Gastroesophageal sphincter (tissue), 4 donors: ENCODE measurements around the gene TAS2R42. TPM values are rescaled to one million over a fixed set of nuclear protein-coding genes. Genes with fewer than 3 reads are reported as not detected.

Experiments
- ATAC-seq: fragments of 150-250 bp; one replicate; pipeline ENCODE4 v1.9.1; 2016; ENCODE audit warnings: mild to moderate bottlenecking, moderate library complexity
- H3K27ac ChIP-seq, 4 donors: fragments of 200-600 bp; sonication (generic) in 3 of 4; 1 replicate in 3 of 4; 2 replicates in 1 of 4; pipeline ENCODE4 v1.5.1; 2016 to 2019
- H3K27me3 ChIP-seq: fragments of 200-600 bp; sonication (generic); one replicate; pipeline ENCODE4 v1.5.1; 2019
- H3K36me3 ChIP-seq, 2 donors: fragments of 200-600 bp; sonication (generic); one replicate each; pipeline ENCODE4 v1.5.1; 2019; ENCODE audit warnings: control low read depth in 1 of 2
- H3K4me1 ChIP-seq, 3 donors: fragments of 200-600 bp; sonication (generic); 1 replicate in 2 of 3; 2 replicates in 1 of 3; pipeline ENCODE4 v1.5.1; 2016 to 2019; ENCODE audit warnings: control low read depth in 2 of 3
- H3K4me3 ChIP-seq, 2 donors: fragments of 200-600 bp; sonication (generic); one replicate each; pipeline ENCODE4 v1.5.1; 2019; ENCODE audit warnings: mild to moderate bottlenecking in 1 of 2, moderate library complexity in 1 of 2
- H3K9me3 ChIP-seq, 3 donors: fragments of 200-600 bp; sonication (generic); one replicate each; pipeline ENCODE4 v1.5.1; 2017 to 2019; ENCODE audit warnings: control low read depth in 2 of 3
- CTCF ChIP-seq, 4 experiments: fragments of 200-600 bp in 2 of 4; fragments of 450-650 bp in 2 of 4; sonication (generic) in 1 of 4; IDR thresholded peaks; one replicate each; pipeline ENCODE4 v1.5.1; 2017 to 2019; ENCODE audit warnings: antibody characterized with exemption in 4 of 4, mild to moderate bottlenecking in 2 of 4, moderate library complexity in 2 of 4
- EP300 ChIP-seq: sonication (generic); formaldehyde crosslinking; IDR thresholded peaks from one replicate; pipeline ENCODE4 v1.6.1; 2017; ENCODE audit warnings: antibody characterized with exemption, mild to moderate bottlenecking
- POLR2A ChIP-seq, 2 donors: fragments of 450-650 bp; IDR thresholded peaks; one replicate each; pipeline ENCODE4 v1.6.1; 2017; ENCODE audit warnings: antibody characterized with exemption in 2 of 2, mild to moderate bottlenecking in 2 of 2, moderate library complexity in 1 of 2
- POLR2AphosphoS5 ChIP-seq: sonication (generic); formaldehyde crosslinking; IDR thresholded peaks from one replicate; pipeline ENCODE4 v1.6.1; 2017; ENCODE audit warnings: antibody characterized with exemption
- WGBS, 2 donors: methylation state at CpG; one replicate each; pipeline ENCODE4 v1.1.5; 2018; ENCODE audit warnings: low coverage in 1 of 2; 5-methylcytosine and 5-hydroxymethylcytosine counted together
- total RNA-seq, 4 donors: library from RNA; depleted of rRNA; stranded (reverse); fragments of >200 nt; gene quantifications; one replicate each; pipeline ENCODE4 v1.1.0, GENCODE V29; 2016

TAS2R42 gene
- total RNA-seq, 4 donors from 2014 or later, result not detected

- 59 to 79% methylated on average over 2 of the region's 2 CpGs for WGBS, 2 donors
- ATAC-seq, result no peak
- Histone ChIP-seq H3K4me3 (no peak overlapping the region), H3K27me3 (no peaks in the 10 kb centered on the region), H3K36me3 (no peaks in the 10 kb centered on the region), H3K4me1 (peaks cover 0 to under 1% (median 0%) of the 10 kb centered on the region in 3 donors), H3K27ac (no peak overlapping the region), H3K9me3 (no peaks in the 10 kb centered on the region)
- no peak for TF ChIP-seq CTCF (IDR thresholded peaks at IDR 0.05)
- TF ChIP-seq EP300, result no peak
- TF ChIP-seq POLR2AphosphoS5, result no peak
- no peak for TF ChIP-seq POLR2A (IDR thresholded peaks at IDR 0.05)
Measured at GRCh38 chr12:11136075-11136474, 50.7 kb downstream of the TAS2R42 start.

Other genes with a start within 250 kb of the TAS2R42 start
- gene TAS2R14, start 247.7 kb downstream of the TAS2R42 start, total RNA-seq, result 1 to 10 TPM; 1.2 to 7.6 (median 3.9) TPM
- 1 to 10 TPM in 3 of 4 donors, not detected in 1; 1.4 to 7.2 (median 3.0) TPM for gene TAS2R50, start 200.0 kb downstream of the TAS2R42 start, total RNA-seq
- 1 to 10 TPM in 3 of 4 donors, not detected in 1; 1.8 to 8.9 (median 3.9) TPM for gene TAS2R20, start 188.6 kb downstream of the TAS2R42 start, total RNA-seq
- 1 to 10 TPM in 3 of 4 donors, not detected in 1; 1.9 to 5.7 (median 5.3) TPM for gene TAS2R19, start 164.3 kb downstream of the TAS2R42 start, total RNA-seq
- gene TAS2R31, start 155.5 kb downstream of the TAS2R42 start, total RNA-seq, result 10 to 100 TPM in 1 of 4 donors, 1 to 10 TPM in 2, not detected in 1; 1.1 to 13.2 (median 4.2) TPM
- gene TAS2R46, start 124.6 kb downstream of the TAS2R42 start, total RNA-seq, result 1 to 10 TPM in 1 of 4 donors, under 1 TPM in 2, not detected in 1; 0.67 to 5.8 (median 0.89) TPM
- 1 to 10 TPM in 2 of 4 donors, under 1 TPM in 1, not detected in 1; 0.32 to 3.2 (median 2.5) TPM for gene TAS2R43, start 94.6 kb downstream of the TAS2R42 start, total RNA-seq
- 1 to 10 TPM; 1.3 to 7.9 (median 4.5) TPM for gene TAS2R30, start 52.3 kb downstream of the TAS2R42 start, total RNA-seq
- 10 to 100 TPM; 12.5 to 18.2 (median 16.6) TPM for gene SMIM10L1, start 15.7 kb downstream of the TAS2R42 start, total RNA-seq
- gene PRB3, start 82.8 kb upstream of the TAS2R42 start, total RNA-seq, result not detected
- gene PRB4, start 123.5 kb upstream of the TAS2R42 start, total RNA-seq, result not detected
- gene PRB2, start 208.6 kb upstream of the TAS2R42 start, total RNA-seq, result not detected